Suprapubic skin (tissue), 4 donors: ENCODE measurements around the gene LILRB5. TPM values are rescaled to one million over a fixed set of nuclear protein-coding genes. Genes with fewer than 3 reads are reported as not detected.
"Not testable (repeated sequence)": the region's sequence is repeated elsewhere in the genome, so short reads cannot be mapped to it uniquely, and the experiment has no call there.

Experiments
- DNase-seq, 2 donors: peaks; one replicate each; pipeline ENCODE4 v3.0.0-alpha.2; 2019; ENCODE audit warnings: low spot score in 2 of 2
- H3K27ac ChIP-seq: fragments of 200-600 bp; sonication (generic); one replicate; pipeline ENCODE4 v1.5.1; 2019
- H3K27me3 ChIP-seq: fragments of 200-600 bp; sonication (generic); one replicate; pipeline ENCODE4 v1.5.1; 2019
- H3K36me3 ChIP-seq: fragments of 200-600 bp; sonication (generic); one replicate; pipeline ENCODE4 v1.5.1; 2019
- H3K4me1 ChIP-seq: fragments of 200-600 bp; sonication (generic); one replicate; pipeline ENCODE4 v1.5.1; 2019
- H3K4me3 ChIP-seq: fragments of 200-600 bp; sonication (generic); one replicate; pipeline ENCODE4 v1.5.1; 2019; ENCODE audit warnings: mild to moderate bottlenecking
- H3K9me3 ChIP-seq: fragments of 200-600 bp; sonication (generic); one replicate; pipeline ENCODE4 v1.5.1; 2019
- EP300 ChIP-seq: sonication (generic); formaldehyde crosslinking; IDR thresholded peaks from one replicate; pipeline ENCODE4 v1.6.1; 2017; ENCODE audit warnings: antibody characterized with exemption
- POLR2A ChIP-seq, 2 donors: fragments of 450-650 bp; IDR thresholded peaks; one replicate each; pipeline ENCODE4 v1.6.1; 2017; ENCODE audit warnings: antibody characterized with exemption in 2 of 2, mild to moderate bottlenecking in 2 of 2, moderate library complexity in 2 of 2
- POLR2AphosphoS5 ChIP-seq, 3 donors: sonication (generic); formaldehyde crosslinking; IDR thresholded peaks; one replicate each; pipeline ENCODE4 v1.6.1; 2017; ENCODE audit warnings: antibody characterized with exemption in 3 of 3
- whole genome bisulfite sequencing: methylation state at CpG from one replicate; pipeline ENCODE4 v1.1.5; 2018; 5-methylcytosine and 5-hydroxymethylcytosine counted together
- total RNA-seq, 4 donors: library from RNA; depleted of rRNA; stranded (reverse); fragments of >200 nt; gene quantifications; one replicate each; pipeline ENCODE4 v1.1.0, GENCODE V29; 2016
- TF ChIP-seq, protein P1 (sequence below), 2 donors: fragments of 200-600 bp in 1 of 2; fragments of 450-650 bp in 1 of 2; sonication (generic) in 1 of 2; IDR thresholded peaks; one replicate each; pipeline ENCODE4 v1.5.1; 2016 to 2019; ENCODE audit warnings: antibody characterized with exemption in 2 of 2, mild to moderate bottlenecking in 1 of 2, moderate library complexity in 1 of 2

The LILRB5 gene
- total RNA-seq, 4 donors from 2014 or later, result 0.68 to 3.4 (median 2.0) TPM

DNA sequence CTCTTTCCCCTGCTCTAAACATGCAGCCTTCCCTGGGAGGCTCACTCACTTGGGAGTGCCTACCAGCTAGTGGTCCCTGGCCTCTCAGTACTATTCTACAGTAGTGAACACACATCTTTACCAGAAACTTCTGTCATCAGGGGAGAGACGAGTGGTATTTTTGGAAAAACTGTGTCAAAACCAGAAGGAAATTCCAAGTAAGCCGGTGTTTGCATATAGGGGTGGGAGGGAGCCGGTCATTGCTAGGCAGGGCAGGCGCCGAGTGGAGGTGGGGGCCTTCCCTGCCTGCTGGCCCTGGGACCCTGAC, 49.4 kb downstream of the LILRB5 start:
- H3K4me1 ChIP-seq, result peaks cover 70% of the 10 kb centered on the region
- no peak for DNase-seq
- H3K9me3 ChIP-seq, result no peaks in the 10 kb centered on the region
- no peak overlapping the region for H3K4me3 ChIP-seq
- H3K36me3 ChIP-seq, result peaks cover 55% of the 10 kb centered on the region
- no peaks in the 10 kb centered on the region for H3K27me3 ChIP-seq
- 79% methylated on average over 5 of the region's 5 CpGs for WGBS
- H3K27ac ChIP-seq, result peak overlapping the region; percentile 55
- TF ChIP-seq EP300, result no peak
- TF ChIP-seq POLR2AphosphoS5 (IDR thresholded peaks at IDR 0.05), result no peak
- TF ChIP-seq, protein P1, sequence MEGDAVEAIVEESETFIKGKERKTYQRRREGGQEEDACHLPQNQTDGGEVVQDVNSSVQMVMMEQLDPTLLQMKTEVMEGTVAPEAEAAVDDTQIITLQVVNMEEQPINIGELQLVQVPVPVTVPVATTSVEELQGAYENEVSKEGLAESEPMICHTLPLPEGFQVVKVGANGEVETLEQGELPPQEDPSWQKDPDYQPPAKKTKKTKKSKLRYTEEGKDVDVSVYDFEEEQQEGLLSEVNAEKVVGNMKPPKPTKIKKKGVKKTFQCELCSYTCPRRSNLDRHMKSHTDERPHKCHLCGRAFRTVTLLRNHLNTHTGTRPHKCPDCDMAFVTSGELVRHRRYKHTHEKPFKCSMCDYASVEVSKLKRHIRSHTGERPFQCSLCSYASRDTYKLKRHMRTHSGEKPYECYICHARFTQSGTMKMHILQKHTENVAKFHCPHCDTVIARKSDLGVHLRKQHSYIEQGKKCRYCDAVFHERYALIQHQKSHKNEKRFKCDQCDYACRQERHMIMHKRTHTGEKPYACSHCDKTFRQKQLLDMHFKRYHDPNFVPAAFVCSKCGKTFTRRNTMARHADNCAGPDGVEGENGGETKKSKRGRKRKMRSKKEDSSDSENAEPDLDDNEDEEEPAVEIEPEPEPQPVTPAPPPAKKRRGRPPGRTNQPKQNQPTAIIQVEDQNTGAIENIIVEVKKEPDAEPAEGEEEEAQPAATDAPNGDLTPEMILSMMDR (IDR thresholded peaks at IDR 0.05), result no peak

DNA sequence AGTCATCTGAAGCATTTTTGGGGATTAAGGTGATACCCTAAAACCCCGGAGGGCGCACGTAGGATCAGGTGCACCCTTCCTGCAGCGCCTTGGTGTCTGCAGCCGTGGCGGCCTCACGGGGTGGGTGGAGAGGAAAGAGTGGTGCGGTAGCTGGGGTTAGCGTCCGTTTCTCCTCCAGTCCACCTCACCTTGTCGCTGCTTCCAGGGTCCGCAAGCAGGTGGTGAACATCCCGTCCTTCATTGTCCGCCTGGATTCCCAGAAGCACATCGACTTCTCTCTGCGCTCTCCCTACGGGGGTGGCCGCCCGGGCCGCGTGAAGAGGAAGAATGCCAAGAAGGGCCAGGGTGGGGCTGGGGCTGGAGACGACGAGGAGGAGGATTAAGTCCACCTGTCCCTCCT, 49.9 kb downstream of the LILRB5 start:
- H3K4me3 ChIP-seq, H3K9me3 ChIP-seq, H3K27me3 ChIP-seq, DNase-seq: not testable (repeated sequence)
- Histone ChIP-seq H3K4me1 (peaks cover 74% of the 10 kb centered on the region), H3K27ac (peak overlapping the region; percentile 55), H3K36me3 (peaks cover 60% of the 10 kb centered on the region)
- 62% methylated on average over 17 of the region's 23 CpGs for WGBS

DNA sequence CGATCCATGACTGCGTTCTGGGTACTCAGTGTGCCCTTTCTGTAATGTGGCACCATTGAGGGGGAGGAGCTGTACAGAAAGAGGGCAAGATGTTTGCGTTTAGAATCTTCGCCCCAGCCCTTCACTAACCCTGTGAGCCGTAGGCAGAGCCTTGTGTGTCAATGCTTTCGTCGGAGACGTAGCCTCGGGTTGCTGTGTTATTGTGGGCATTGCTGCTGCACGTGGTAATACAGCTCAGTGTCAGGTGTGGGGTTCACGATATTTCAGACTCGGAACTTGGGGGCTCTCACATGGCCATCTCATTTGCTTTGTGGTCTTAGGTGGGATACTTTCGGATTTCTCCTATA, 50.3 kb downstream of the LILRB5 start:
- Histone ChIP-seq H3K36me3 (peaks cover 62% of the 10 kb centered on the region), H3K27ac (peak overlapping the region; percentile 55), H3K9me3 (no peaks in the 10 kb centered on the region), H3K27me3 (no peaks in the 10 kb centered on the region), H3K4me1 (peaks cover 78% of the 10 kb centered on the region), H3K4me3 (no peak overlapping the region)
- no peak for DNase-seq
- WGBS, result 77% methylated on average over 10 of the region's 13 CpGs
- TF ChIP-seq EP300 (no peak), POLR2A (IDR thresholded peaks at IDR 0.05) (no peak), POLR2AphosphoS5 (IDR thresholded peaks at IDR 0.05) (no peak)
- TF ChIP-seq, protein P1 (IDR thresholded peaks at IDR 0.05), result no peak

- Histone ChIP-seq H3K4me1 (peaks cover 84% of the 10 kb centered on the region), H3K36me3 (peaks cover 62% of the 10 kb centered on the region), H3K9me3 (no peaks in the 10 kb centered on the region), H3K27ac (no peak overlapping the region), H3K4me3 (no peak overlapping the region), H3K27me3 (no peaks in the 10 kb centered on the region)
- 87% methylated on average over 15 of the region's 27 CpGs for WGBS
- no peak for TF ChIP-seq EP300
- no peak for TF ChIP-seq POLR2AphosphoS5 (IDR thresholded peaks at IDR 0.05)
- TF ChIP-seq, protein P1 (IDR thresholded peaks at IDR 0.05), result no peak
- TF ChIP-seq POLR2A (IDR thresholded peaks at IDR 0.05), result no peak
- no peak for DNase-seq
Measured at GRCh38 chr19:54206030-54206830, 50.8 kb downstream of the LILRB5 start.

- no peak overlapping the region for H3K4me3 ChIP-seq
- H3K4me1 ChIP-seq, result peaks cover 85% of the 10 kb centered on the region
Measured at GRCh38 chr19:54204767-54205468, 52.2 kb downstream of the LILRB5 start.

More at GRCh38 chr19:54204767-54205468, 52.2 kb downstream of the LILRB5 start:
- 84% methylated on average over 4 of the region's 4 CpGs for WGBS
- Histone ChIP-seq H3K9me3 (no peaks in the 10 kb centered on the region), H3K27me3 (no peaks in the 10 kb centered on the region), H3K36me3 (peaks cover 62% of the 10 kb centered on the region), H3K27ac (no peak overlapping the region)
- TF ChIP-seq POLR2AphosphoS5 (IDR thresholded peaks at IDR 0.05) (no peak), POLR2A (IDR thresholded peaks at IDR 0.05) (no peak)
- TF ChIP-seq, protein P1 (IDR thresholded peaks at IDR 0.05), result no peak
- no peak for DNase-seq
